Activated CD4-positive, alpha-beta T cell treated with anti-CD3 and anti-CD28 coated beads, Interleukin-2, amount 50 U/mL, for 48 hours (primary cell): ENCODE results near the gene GALNT17.
"Not testable (repeated sequence)": the region's sequence is repeated elsewhere in the genome, so short reads cannot be mapped to it uniquely, and the experiment has no call there.

Experiments
- DNase-seq, 2 experiments: peaks; one replicate each; pipeline ENCODE4 v3.0.0-alpha.2; 2020

The GALNT17 gene

DNA sequence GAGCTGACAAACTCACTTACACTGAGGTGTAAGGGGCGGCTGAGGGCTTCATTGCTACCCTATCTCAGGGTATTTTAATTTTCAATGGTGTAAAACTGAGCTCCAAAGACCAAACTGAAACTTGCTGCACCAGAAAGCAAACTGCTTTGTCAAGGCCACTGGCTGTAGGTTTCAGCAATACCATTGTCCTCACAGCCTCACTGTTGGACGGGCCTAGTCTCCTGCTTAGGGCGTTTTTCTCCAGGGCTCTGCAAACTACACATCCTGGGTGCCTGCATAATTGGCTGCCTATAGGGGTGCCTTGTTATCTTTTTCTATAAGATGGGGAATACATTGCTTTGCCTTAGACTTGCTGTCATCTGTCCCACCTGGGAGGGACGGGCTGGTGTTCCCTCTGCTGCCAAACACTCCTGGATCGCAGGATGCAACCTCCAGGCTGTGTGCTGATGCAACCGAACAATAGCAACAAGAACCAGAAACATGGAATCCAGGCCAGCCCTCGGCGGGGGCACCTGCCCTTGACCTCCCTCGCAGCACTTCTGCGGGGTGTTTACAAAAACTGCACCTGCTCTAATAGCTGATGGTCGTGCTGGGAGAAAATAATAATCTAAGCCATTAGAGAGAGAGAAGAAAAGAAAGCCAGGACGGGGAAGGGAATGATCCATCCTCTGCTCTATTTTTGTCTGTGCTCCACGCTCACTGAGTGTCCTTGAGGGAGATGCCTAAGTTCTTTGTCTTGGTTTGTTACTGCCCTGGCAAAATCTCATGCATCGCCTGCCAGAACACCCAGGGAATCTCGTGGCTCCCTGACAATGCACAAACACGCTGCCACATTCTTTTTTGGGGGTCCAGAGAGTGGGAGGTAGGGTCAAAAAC lies 104.5 kb downstream of the GALNT17 start:
- DNase-seq = no peak

GRCh38 chr7:71237945-71238344 lies 106.0 kb downstream of the GALNT17 start:
- no peak for DNase-seq

- DNase-seq = no peak
Observed at GRCh38 chr7:71238581-71239295, 106.8 kb downstream of the GALNT17 start.

DNA sequence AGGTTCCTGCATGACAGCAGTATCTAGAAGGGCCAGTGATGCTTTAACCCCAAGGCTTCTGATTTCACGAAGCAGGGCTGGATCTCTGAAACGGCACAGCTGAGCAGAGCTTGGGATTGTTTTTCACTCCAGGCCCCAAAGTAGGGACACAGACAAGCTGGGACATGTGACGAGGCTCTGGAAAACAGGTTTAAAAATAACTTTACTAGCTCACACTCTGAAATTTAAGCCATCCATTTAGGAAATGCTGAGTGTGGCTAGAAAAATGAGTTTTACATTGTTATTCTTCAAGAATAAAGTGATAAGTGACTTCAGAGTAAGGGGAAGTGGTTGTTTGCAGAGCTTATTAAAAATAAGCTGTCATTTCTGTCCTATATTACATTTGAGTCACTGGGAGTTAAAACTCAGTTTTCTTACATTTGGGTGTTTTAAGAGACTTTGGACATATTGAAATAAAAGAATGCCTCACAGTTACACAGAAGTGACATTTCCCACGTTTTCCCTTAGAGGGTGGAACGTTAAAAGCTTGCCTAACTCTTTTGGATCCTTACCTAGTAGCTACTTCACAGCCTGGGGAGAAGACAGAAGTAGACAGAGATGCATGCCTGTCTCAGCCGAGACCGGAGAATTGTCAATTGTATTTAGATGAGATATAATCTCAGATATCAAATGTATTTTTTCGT lies 107.8 kb downstream of the GALNT17 start:
- DNase-seq = no peak

GRCh38 chr7:71243736-71244410 lies 111.9 kb downstream of the GALNT17 start:
- no peak for DNase-seq

DNA sequence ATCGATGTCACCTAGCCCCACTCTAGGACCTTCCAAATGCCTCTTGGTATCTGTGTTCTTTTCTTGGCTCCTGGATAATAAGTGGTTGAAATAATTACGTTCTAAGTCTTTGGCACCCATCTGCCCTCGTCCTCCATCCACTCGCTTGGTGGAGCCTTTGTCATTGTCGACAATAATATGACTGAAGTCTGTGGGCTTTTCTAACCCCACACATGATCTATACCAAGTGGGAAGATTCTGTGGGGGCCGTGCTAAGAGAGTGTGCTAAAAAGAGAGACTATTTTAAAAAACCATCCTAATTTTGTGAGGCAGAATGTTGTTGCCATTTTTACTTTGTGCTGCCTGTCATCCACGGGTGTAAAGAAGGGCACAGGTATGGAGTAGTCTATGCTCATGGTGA lies 113.1 kb downstream of the GALNT17 start:
- DNase-seq = no peak

GRCh38 chr7:71251706-71252105 lies 119.8 kb downstream of the GALNT17 start:
- DNase-seq = no peak

DNA sequence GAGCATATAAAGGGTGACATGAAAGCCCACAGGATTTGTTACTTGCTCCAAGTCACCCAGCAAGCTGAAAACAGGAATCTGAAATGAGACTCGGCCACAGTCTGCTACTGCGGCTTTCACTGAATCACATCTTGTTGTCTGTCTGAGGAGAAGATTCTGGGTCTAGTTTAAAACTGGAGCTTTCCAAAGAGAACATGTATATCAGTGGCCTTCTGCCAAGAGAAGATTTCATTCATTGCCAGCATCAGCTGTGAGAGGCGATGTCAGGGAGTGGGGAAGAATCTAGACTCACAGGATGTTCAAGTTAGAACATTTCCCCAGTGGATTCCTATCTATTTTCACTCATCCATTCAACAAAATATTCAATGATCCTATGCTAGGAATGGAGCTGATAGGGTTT lies 122.8 kb downstream of the GALNT17 start:
- DNase-seq = no peak

DNA sequence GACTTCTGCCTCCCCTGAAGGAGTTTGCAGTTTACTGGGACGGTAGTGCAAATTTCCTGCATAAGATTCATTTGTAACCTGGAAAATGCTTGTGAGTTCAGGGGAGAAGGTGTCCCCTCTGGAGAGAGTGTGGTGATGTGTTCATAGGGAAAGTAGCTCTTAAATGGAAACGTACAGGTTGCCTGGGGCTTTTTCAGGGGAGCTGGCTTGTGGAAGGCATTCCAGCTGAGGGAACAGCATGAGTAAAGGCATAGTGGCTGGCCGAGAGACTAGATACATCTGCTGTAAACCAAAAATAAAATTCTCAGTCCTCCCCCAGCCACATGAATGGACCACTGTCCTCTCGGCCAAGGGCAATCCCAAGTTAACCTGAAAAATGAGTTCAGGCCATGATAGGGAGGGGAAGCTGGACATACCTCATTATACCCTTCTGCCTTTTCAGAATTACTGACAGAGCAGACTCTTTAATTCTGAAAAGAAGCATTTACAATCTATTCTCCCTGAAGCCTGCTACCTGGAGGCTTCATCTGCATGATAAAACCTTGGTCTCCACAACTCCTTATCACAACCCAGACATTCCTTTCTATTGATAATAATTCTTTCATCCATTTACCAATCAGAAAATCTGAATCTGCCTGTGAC lies 123.7 kb downstream of the GALNT17 start:
- no peak for DNase-seq

GRCh38 chr7:71261066-71261465 lies 129.1 kb downstream of the GALNT17 start:
- no peak for DNase-seq

GRCh38 chr7:71262834-71263233 lies 130.9 kb downstream of the GALNT17 start:
- not testable (repeated sequence) for DNase-seq

- DNase-seq = no peak
Observed at GRCh38 chr7:71264005-71264404, 132.1 kb downstream of the GALNT17 start.

GRCh38 chr7:71266912-71267311 lies 135.0 kb downstream of the GALNT17 start:
- no peak for DNase-seq

DNA sequence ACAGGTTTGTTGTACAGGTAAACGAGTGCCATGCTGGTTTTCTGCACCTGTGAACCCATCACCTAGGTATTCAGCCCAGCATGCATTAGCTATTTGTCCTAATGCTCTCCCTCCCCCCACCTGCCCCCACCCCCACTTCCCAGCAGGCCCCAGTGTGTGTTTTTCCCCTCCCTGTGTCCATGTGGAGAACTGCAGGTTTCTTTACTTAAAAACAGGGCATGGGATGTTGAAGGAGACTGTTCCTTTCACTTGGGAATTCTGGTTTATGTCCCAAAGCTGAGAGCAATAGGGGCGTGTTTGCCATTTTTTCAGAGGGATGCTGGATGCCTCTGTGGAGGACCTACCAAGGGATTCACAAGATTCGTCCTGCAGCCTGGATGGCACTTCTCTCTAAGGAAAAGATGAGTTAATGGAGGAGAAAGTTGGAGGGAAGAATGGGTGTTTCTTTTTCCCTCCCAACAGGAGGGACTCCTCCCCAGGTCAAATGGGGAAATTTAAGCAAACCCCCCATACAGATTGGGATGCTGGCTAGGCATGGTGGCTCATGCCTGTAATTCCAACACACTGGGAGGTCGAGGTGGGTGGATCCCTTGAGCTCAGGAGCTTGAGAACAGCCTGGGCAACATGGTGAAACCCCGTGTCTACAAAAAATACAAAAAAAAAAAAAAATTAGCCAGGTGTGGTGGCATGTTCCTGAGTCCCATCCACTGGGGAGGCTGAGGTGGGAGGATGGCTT lies 136.0 kb downstream of the GALNT17 start:
- DNase-seq = no peak

DNA sequence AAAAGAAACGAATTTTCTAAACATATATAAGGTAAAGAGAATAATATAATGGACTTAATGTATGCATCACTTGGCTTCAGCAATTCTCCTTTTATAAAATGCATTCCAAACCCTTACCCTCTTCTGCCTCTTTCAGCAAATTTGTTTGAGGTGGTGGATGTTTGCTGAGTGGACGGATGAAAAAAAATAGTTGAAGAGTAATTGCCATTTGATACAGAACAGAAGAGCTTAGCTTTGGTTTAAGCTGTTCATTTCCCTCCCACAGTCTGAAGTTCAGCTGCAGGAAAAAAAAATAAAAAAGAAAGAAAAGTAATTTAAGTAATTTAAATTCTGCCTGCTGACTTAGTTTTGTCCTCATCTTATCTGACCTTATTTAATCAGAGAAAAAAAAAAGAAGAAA lies 138.6 kb downstream of the GALNT17 start:
- no peak for DNase-seq

DNA sequence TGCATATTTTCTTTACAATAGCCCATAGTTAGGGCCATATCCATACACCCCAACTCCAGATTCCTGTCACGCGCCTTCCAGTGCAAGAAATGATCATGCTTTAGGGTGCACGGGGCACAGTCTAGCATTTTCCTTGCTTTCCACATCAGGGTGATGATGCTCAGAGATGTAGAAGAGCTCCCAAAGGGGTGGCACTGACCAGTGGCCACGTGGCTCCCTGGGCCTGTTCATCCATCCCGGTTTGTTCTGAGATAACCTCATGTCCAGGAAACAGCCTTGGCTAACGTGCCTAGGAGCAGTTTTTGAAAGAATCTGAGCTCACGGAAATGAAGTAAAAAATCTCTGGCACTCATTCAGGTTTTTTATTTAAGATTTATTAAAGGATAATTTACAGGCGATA lies 139.3 kb downstream of the GALNT17 start:
- no peak for DNase-seq

GRCh38 chr7:71272509-71273490 lies 140.9 kb downstream of the GALNT17 start:
- DNase-seq = no peak

GRCh38 chr7:71278257-71278656 lies 146.3 kb downstream of the GALNT17 start:
- DNase-seq = no peak

- DNase-seq = no peak
Observed at GRCh38 chr7:71281261-71281660, 149.3 kb downstream of the GALNT17 start.

DNA sequence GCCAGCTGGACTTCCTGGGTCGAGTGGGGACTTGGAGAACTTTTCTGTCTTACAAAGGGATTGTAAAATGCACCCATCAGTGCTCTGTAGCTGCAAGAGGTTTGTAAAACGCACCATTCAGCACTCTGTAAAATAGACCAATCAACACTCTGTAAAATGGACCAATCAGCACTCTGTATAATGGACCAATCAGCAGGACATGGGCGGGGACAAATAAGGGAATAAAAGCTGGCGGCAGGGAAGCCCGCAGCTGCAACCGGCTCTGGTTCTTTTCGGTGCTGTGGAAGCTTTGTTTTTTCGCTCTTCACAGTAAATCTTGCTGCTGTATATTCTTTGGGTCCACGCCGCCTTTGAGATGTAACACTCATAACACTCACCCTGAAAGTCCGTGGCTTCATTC lies 151.9 kb downstream of the GALNT17 start:
- DNase-seq = no peak
